Common myeloid progenitor, CD34-positive (primary cell): ENCODE measurements around the gene UBQLN3.
A peak's percentile ranks its signal among the peaks of the same experiment; 100 is the strongest.

Source experiments
- CTCF ChIA-PET: fragments of 350-600 bp; sonication (Branson Sonifier 250); formaldehyde crosslinking; loops from one replicate; lab custom pipeline; 2021; ENCODE audit warnings: antibody characterized with exemption; lab: Charles Lee
- POLR2A ChIA-PET: fragments of 350-600 bp; sonication (Branson Sonifier 250); formaldehyde crosslinking; loops from one replicate; lab custom pipeline; 2021; ENCODE audit warnings: antibody characterized with exemption; lab: Charles Lee
- DNase-seq, 3 donors: peaks; one replicate each; pipeline versions ENCODE4 v3.0.0 to v3.0.0-alpha.2; 2013
- H3K27ac ChIP-seq, 2 experiments: 1 replicate in 1 of 2; 2 replicates in 1 of 2; pipeline ENCODE4 v1.7.0; 2013; ENCODE audit warnings: inconsistent platforms in 2 of 2, low read length in 2 of 2, mild to moderate bottlenecking in 2 of 2, low read depth in 1 of 2, moderate library complexity in 1 of 2; ENCODE audit not compliant: severe bottlenecking in 2 of 2, insufficient read depth in 1 of 2, poor library complexity in 1 of 2
- H3K27me3 ChIP-seq, 5 experiments: replicated peaks in 2 of 5; 1 replicate in 3 of 5; 2 replicates in 2 of 5; pipeline versions ENCODE4 v1.6.1 to v1.7.0; 2013; ENCODE audit warnings: low read length in 4 of 5, mild to moderate bottlenecking in 2 of 5, moderate library complexity in 2 of 5, inconsistent platforms in 1 of 5; ENCODE audit not compliant: insufficient read depth in 5 of 5, control insufficient read depth in 4 of 5
- H3K36me3 ChIP-seq, 4 experiments: 1 replicate in 2 of 4; 2 replicates in 2 of 4; pipeline versions ENCODE4 v1.6.1 to v1.7.0; 2013; ENCODE audit warnings: low read length in 3 of 4, control low read depth in 1 of 4, mild to moderate bottlenecking in 1 of 4; ENCODE audit not compliant: control insufficient read depth in 4 of 4, insufficient read depth in 4 of 4
- H3K4me1 ChIP-seq, 4 experiments: 1 replicate in 3 of 4; 2 replicates in 1 of 4; pipeline versions ENCODE4 v1.6.1 to v1.7.1; 2013; ENCODE audit warnings: low read length in 3 of 4, mild to moderate bottlenecking in 3 of 4, control low read depth in 1 of 4, inconsistent platforms in 1 of 4, moderate library complexity in 1 of 4; ENCODE audit not compliant: control insufficient read depth in 4 of 4, insufficient read depth in 4 of 4; ENCODE audit errors: control extremely low read depth in 1 of 4
- H3K4me3 ChIP-seq, 7 experiments: 1 replicate in 4 of 7; 2 replicates in 3 of 7; pipeline versions ENCODE4 v1.5.1 to v1.7.0; 2013; ENCODE audit warnings: mild to moderate bottlenecking in 7 of 7, low read length in 6 of 7, moderate library complexity in 6 of 7, inconsistent platforms in 2 of 7, low read depth in 2 of 7, control low read depth in 1 of 7; ENCODE audit not compliant: insufficient read depth in 4 of 7, control insufficient read depth in 1 of 7; ENCODE audit errors: extremely low read depth in 1 of 7
- H3K9me3 ChIP-seq, 5 experiments: 1 replicate in 4 of 5; 2 replicates in 1 of 5; pipeline versions ENCODE4 v1.6.1 to v1.7.1; 2013; ENCODE audit warnings: low read length in 4 of 5, mild to moderate bottlenecking in 2 of 5, inconsistent platforms in 1 of 5, low read depth in 1 of 5, moderate library complexity in 1 of 5; ENCODE audit not compliant: control insufficient read depth in 4 of 5, insufficient read depth in 2 of 5; ENCODE audit errors: control extremely low read depth in 1 of 5
- WGBS: methylation state at CpG from one replicate; pipeline ENCODE4 v1.1.5; 2013; ENCODE audit not compliant: insufficient coverage; 5-methylcytosine and 5-hydroxymethylcytosine counted together

The UBQLN3 gene

DNA sequence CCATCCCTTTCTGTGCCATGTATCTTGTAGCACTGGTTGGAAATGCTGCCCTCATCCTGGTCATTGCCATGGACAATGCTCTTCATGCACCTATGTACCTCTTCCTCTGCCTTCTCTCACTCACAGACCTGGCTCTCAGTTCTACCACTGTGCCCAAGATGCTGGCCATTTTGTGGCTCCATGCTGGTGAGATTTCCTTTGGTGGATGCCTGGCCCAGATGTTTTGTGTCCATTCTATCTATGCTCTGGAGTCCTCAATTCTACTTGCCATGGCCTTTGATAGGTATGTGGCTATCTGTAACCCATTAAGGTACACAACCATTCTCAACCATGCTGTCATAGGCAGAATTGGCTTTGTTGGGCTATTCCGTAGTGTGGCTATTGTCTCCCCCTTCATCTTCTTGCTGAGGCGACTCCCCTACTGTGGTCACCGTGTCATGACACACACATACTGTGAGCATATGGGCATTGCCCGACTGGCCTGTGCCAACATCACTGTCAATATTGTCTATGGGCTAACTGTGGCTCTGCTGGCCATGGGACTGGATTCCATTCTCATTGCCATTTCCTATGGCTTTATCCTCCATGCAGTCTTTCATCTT, 20.9 kb downstream of the UBQLN3 start:
- WGBS: 100% methylated on average over 3 of the region's 4 CpGs
- POLR2A ChIA-PET: no interaction called here
- Histone ChIP-seq H3K36me3 (no peaks in the 10 kb centered on the region), H3K4me1 (peaks cover 0 to 4% (median 0%) of the 10 kb centered on the region in 4 experiments), H3K27ac (no peak overlapping the region), H3K27me3 (no peaks in the 10 kb centered on the region), H3K4me3 (no peak overlapping the region), H3K9me3 (no peaks in the 10 kb centered on the region)
- no peak for DNase-seq
- CTCF ChIA-PET: no interaction called here

DNA sequence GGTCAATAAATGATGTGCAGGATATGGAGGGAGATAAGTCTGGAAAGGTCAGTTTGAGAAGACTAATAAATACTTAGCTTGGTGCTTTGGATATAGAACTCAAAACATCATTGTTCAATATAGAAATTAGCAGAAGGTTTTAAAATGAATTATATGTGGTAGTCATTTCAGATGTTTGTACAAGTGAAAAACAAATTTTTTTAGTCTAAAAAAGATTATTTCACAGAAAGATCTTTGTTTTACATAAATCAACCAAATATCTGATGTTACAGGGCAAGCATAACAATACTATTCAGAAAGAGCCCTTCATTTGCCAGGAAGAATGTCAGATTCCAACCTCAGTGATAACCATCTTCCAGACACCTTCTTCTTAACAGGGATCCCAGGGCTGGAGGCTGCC, 21.4 kb downstream of the UBQLN3 start, which contains the start of gene OR52D1:
Gene OR52D1 (plus strand): TSS at position 301 of the 400 bp plus-strand sequence. CDS start 22 bp downstream, at position 323.
- H3K27ac ChIP-seq: no peak within 1 kb of the TSS
- CTCF ChIA-PET: no interaction called here
- peaks cover 0 to 4% (median 0%) of the 10 kb centered on the region in 4 experiments for H3K4me1 ChIP-seq
- H3K9me3 ChIP-seq: no peaks in the 10 kb centered on the region
- no peak for DNase-seq
- no peak within 1 kb of the TSS for H3K4me3 ChIP-seq
- POLR2A ChIA-PET: no interaction called here
- H3K27me3 ChIP-seq: no peaks in the 10 kb centered on the region
- H3K36me3 ChIP-seq: no peaks in the 10 kb centered on the region

DNA sequence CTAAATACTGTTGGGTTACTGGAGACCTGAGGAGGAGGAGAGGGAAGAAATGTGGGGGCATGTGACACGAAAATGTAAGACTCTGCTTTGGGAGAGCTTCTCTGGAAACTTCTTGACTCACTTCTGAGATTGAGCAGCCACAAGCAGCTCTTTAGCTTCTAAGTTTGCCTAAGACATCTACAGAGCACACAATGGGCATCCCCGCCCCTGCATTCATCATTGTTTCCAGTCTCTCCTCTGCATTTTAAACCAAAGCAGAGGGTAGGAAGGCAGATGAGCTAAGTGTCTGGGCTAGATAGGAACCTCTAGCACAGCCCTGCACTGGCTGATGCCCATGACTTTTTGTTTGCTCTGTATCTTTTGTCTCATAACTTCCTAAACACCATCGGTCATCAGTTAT, 23.3 kb downstream of the UBQLN3 start:
- no peak overlapping the region for H3K27ac ChIP-seq
- H3K27me3 ChIP-seq: no peaks in the 10 kb centered on the region
- ChIA-PET POLR2A (no interaction called here), CTCF (no interaction called here)
- no peak for DNase-seq
- no peaks in the 10 kb centered on the region for H3K36me3 ChIP-seq
- H3K4me3 ChIP-seq: no peak overlapping the region
- WGBS: 72% methylated on average over 2 of the region's 3 CpGs
- no peaks in the 10 kb centered on the region for H3K9me3 ChIP-seq
- peaks cover 0 to 4% (median 0%) of the 10 kb centered on the region in 4 experiments for H3K4me1 ChIP-seq

DNA sequence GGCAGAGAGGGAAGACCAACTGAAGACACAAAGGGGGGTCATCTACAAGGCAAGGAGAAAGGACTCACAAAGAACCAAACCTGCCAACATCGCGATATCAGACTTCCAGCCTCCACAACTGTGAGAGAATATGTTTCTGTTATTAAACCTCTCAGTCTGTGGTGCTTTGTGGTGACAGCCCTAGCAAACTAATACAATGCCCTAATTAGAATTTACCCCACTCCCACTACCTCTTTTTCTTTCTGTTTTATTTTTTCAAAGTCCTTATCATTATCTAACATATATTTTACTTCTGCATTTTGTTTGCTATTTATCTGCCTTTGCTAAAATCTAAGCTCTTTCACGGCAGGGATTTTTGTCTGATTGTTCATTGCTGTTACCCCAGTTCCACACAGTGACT, 23.8 kb downstream of the UBQLN3 start:
- H3K4me1 ChIP-seq: peaks cover 0 to 4% (median 0%) of the 10 kb centered on the region in 4 experiments
- CTCF ChIA-PET: no interaction called here
- H3K36me3 ChIP-seq: no peaks in the 10 kb centered on the region
- WGBS: 0% methylated on average over 1 of the region's 3 CpGs
- no peak overlapping the region for H3K4me3 ChIP-seq
- H3K27me3 ChIP-seq: no peaks in the 10 kb centered on the region
- peak; percentile 19 to 86 (median 80) for DNase-seq
- POLR2A ChIA-PET: interaction anchor here (0.8 kb wide), 1 partner anchor 22 kb away, joined by 3 read pairs; no protein-coding TSS in a partner anchor
- no peak overlapping the region for H3K27ac ChIP-seq
- no peaks in the 10 kb centered on the region for H3K9me3 ChIP-seq

DNA sequence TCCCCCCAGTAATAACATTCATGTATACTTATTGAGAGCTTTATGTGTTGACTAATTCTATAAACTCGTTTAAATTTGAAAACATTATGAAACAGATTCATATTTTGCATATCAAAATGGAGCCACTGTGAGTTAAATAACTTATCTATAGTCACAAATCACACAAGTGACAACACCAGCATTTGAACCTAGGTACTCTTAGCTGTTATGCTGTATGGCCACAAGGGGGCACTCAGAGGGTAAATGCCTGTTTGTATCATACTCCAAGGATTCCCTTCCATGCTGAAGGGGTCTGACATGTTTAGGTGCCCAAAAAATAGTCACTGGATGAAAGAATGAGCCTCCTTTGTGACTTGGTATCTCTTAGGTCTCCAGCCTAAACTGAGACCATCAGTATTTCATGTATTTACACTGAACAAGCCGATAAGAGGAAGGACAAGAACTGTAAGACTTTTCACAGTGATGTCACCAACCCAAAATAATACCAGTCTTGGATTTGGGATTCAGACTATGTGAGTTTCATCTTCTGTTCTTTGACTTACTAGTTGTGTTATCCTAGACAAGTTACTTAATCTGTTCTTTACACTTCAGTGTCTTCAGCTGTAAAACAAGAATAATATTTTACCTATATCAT, 33.5 kb downstream of the UBQLN3 start:
- Histone ChIP-seq H3K4me3 (no peak overlapping the region), H3K27me3 (peaks cover 0 to 2% (median 0%) of the 10 kb centered on the region in 5 experiments), H3K4me1 (no peaks in the 10 kb centered on the region), H3K9me3 (no peaks in the 10 kb centered on the region), H3K27ac (no peak overlapping the region), H3K36me3 (no peaks in the 10 kb centered on the region)
- peak; percentile 51 to 72 (median 71) for DNase-seq
- ChIA-PET CTCF (interaction anchor here (0.6 to 1.9 kb wide), 7 partner anchors 8 to 415 kb away, joined by 3 to 6 read pairs (median 5); partner anchors contain the start of gene TRIM5), POLR2A (no interaction called here)
- WGBS: 86% methylated on average over 1 of the region's 2 CpGs

DNA sequence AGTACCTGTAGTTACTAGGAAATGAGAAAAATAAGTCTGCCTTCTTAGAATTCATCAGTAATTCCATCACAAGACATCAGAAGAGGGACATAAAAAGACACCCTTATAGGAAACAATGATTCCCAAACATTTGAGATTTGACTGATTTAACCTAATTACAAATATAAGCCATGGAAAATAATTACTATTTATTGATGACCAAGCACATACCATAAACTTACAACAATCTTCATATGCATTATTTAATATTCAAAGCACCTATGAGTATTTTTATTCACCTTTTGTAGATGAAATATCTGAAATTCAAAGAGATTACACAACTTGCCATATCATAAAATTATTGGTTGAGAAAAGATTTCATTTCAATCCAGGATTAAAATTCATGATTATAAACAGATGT, 35.8 kb downstream of the UBQLN3 start:
- DNase-seq: no peak
- Histone ChIP-seq H3K4me1 (no peaks in the 10 kb centered on the region), H3K36me3 (no peaks in the 10 kb centered on the region), H3K4me3 (no peak overlapping the region), H3K27me3 (peaks cover 0 to 2% (median 0%) of the 10 kb centered on the region in 5 experiments), H3K9me3 (no peaks in the 10 kb centered on the region), H3K27ac (no peak overlapping the region)
- ChIA-PET CTCF (no interaction called here), POLR2A (no interaction called here)

DNA sequence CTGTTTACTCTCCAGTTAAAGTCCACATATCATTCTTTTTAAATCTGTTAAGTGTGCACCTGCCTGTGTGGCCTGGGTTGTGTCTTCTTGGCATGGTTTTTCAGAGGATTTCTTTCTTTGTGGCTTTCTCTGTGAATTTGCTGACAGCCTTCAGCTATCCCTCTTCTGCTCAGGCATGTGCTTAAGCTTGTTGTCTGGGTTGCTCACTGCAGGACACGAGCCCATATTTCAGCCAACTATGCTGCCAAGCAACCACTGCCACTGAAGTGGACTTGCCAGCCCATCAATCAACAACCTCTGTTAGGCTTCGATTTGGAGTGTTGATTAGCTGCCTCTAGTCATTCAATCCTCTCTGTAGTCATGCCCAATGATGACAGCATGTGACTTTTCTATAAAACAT, 42.2 kb downstream of the UBQLN3 start:
- DNase-seq: no peak
- Histone ChIP-seq H3K9me3 (no peaks in the 10 kb centered on the region), H3K4me3 (no peak overlapping the region), H3K36me3 (no peaks in the 10 kb centered on the region), H3K4me1 (no peaks in the 10 kb centered on the region), H3K27ac (no peak overlapping the region), H3K27me3 (no peaks in the 10 kb centered on the region)
- ChIA-PET POLR2A (no interaction called here), CTCF (interaction anchor here (0.8 to 1.8 kb wide), 2 partner anchors 9 to 423 kb away, joined by 4 to 5 read pairs; no protein-coding TSS in a partner anchor)
- WGBS: 91% methylated on average over 1 of the region's 2 CpGs
